ENCODE measurements around the gene ZNF385B.

DNA sequence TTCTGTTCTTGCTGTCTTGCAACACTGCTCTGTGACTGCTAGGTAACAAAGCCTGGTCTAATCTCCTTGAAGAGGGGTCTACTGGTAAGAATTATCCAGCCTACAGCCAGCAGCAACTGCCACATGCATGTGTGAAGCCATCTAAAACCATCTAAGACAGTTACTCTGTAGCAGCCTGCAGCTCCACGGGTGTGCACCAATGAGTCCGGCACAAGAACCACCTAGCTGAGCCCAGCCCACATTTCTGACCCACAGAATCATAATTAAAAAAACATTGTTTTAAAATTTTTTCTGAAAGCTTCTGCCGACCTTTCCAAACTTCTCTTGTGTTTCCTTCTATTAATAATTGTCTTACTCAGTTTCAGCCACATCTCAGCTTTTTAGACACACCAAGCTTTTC, 102.8 kb downstream of the ZNF385B start:
- TF ChIP-seq EZH2phosphoT487 (conservative IDR thresholded peaks at IDR 0.05; ENCODE audit: low read length) (no peak), CTCF (IDR thresholded peaks at IDR 0.05; ENCODE audit: insufficient read depth, low read length, poor library complexity, severe bottlenecking) (no peak)
